IMR-90 (cell line): ENCODE results near the gene MTMR3.

Experiments used
- CHD1 ChIP-seq: IDR thresholded peaks from 2 replicates; pipeline ENCODE4 v1.6.1; 2012; ENCODE audit warnings: low read depth, low read length, improper control_type of control experiment
- FOS ChIP-seq: fragments of 150-350 bp; IDR thresholded peaks from 2 replicates; pipeline ENCODE4 v1.6.1; 2016; ENCODE audit warnings: low read depth, low read length
- MAFK ChIP-seq: IDR thresholded peaks from 2 replicates; pipeline ENCODE4 v1.6.1; 2012; ENCODE audit warnings: low read depth, low read length, improper control_type of control experiment
- NFE2L2 ChIP-seq: fragments of 150-350 bp; IDR thresholded peaks from 2 replicates; pipeline ENCODE4 v1.6.1; 2016; ENCODE audit warnings: low read depth, mild to moderate bottlenecking, low read length
- POLR2A ChIP-seq: IDR thresholded peaks from 2 replicates; pipeline ENCODE4 v1.6.1; 2012; ENCODE audit warnings: mild to moderate bottlenecking, low read depth, low read length
- RCOR1 ChIP-seq: IDR thresholded peaks from 2 replicates; pipeline ENCODE4 v1.6.1; 2012; ENCODE audit warnings: mild to moderate bottlenecking, low read length, improper control_type of control experiment; ENCODE audit not compliant: insufficient replicate concordance
- TF ChIP-seq, protein P1 (sequence below): conservative IDR thresholded peaks from 2 replicates; pipeline ENCODE4 v1.5.1; 2012; ENCODE audit warnings: mild to moderate bottlenecking, low read depth, low read length, improper control_type of control experiment

DNA sequence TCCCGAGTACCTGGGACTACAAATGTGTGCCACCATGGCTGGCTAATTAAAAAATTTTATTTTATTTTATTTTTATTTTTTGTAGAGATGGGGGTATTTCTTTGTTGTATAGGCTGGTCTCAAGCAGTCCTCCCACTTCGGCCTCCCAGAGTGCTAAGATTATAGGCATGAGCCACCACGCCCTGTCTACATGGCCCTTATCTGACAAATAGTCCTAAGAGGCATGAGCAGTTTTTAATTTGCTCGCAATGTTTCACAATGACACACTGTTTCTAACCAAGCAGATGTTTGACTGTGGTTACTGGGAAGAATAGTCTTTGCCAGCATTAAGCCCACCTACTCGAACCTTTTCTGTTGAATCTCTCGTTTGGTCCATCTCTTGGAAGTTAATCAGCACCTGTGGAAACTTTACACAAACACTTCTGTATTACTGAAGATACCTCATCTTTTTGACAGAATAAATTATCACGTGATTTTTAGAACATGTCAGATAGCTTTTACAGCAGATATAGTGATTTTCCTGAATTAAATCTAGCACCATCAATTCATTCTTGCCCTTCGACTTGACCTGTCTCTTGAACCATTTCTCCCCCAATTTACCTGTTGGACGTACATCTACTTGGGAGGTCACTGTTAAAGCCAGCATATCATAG, 71.4 kb downstream of the MTMR3 start:
- TF ChIP-seq, protein P1, sequence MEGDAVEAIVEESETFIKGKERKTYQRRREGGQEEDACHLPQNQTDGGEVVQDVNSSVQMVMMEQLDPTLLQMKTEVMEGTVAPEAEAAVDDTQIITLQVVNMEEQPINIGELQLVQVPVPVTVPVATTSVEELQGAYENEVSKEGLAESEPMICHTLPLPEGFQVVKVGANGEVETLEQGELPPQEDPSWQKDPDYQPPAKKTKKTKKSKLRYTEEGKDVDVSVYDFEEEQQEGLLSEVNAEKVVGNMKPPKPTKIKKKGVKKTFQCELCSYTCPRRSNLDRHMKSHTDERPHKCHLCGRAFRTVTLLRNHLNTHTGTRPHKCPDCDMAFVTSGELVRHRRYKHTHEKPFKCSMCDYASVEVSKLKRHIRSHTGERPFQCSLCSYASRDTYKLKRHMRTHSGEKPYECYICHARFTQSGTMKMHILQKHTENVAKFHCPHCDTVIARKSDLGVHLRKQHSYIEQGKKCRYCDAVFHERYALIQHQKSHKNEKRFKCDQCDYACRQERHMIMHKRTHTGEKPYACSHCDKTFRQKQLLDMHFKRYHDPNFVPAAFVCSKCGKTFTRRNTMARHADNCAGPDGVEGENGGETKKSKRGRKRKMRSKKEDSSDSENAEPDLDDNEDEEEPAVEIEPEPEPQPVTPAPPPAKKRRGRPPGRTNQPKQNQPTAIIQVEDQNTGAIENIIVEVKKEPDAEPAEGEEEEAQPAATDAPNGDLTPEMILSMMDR: no peak
- TF ChIP-seq FOS: no peak
- no peak for TF ChIP-seq NFE2L2
- TF ChIP-seq CHD1: no peak
- TF ChIP-seq RCOR1: no peak
- no peak for TF ChIP-seq POLR2A
- no peak for TF ChIP-seq MAFK
